ENCODE data around the gene CIC.

DNA sequence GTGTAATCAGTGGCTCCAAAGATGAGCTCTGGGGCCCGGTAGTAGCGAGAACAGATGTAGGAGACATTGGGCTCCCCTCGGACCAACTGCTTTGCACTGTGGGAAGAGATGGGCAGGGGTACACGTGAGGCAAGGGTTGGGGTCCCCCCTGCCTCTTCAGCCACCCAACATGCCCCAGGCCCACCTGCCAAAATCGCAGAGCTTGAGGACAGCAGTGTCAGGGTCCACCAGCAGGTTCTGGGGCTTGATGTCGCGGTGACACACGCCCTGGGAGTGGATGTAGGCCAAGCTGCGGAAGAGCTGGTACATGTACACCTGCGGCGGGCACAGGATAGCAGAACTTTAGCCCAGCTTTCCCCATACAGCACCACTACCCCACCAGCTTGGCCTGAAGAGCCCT lies 34.7 kb upstream of the CIC start:
- TF ChIP-seq, protein P1, sequence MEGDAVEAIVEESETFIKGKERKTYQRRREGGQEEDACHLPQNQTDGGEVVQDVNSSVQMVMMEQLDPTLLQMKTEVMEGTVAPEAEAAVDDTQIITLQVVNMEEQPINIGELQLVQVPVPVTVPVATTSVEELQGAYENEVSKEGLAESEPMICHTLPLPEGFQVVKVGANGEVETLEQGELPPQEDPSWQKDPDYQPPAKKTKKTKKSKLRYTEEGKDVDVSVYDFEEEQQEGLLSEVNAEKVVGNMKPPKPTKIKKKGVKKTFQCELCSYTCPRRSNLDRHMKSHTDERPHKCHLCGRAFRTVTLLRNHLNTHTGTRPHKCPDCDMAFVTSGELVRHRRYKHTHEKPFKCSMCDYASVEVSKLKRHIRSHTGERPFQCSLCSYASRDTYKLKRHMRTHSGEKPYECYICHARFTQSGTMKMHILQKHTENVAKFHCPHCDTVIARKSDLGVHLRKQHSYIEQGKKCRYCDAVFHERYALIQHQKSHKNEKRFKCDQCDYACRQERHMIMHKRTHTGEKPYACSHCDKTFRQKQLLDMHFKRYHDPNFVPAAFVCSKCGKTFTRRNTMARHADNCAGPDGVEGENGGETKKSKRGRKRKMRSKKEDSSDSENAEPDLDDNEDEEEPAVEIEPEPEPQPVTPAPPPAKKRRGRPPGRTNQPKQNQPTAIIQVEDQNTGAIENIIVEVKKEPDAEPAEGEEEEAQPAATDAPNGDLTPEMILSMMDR (IDR thresholded peaks at IDR 0.05): no peak
- no peak for TF ChIP-seq ZFX (IDR thresholded peaks at IDR 0.05; ENCODE audit: borderline replicate concordance)
